HEK293 (cell line): ENCODE measurements around the gene LRRC8C.

Source experiments
- CTCF ChIA-PET: fragments of 350-600 bp; formaldehyde crosslinking; extraction: SDS; loops from one replicate; lab custom pipeline; 2021; ENCODE audit warnings: antibody characterized with exemption; lab: Yijun Ruan, JAX
- POLR2A ChIA-PET: fragments of 300-600 bp; formaldehyde crosslinking; extraction: SDS; loops from one replicate; lab custom pipeline; 2020; ENCODE audit warnings: antibody characterized with exemption, inconsistent platforms; lab: Yijun Ruan, JAX
- H3K27ac ChIP-seq: fragments of 200-500 bp; sonication (Bioruptor generic); 2 replicates; pipeline ENCODE4 v1.5.1; 2014; ENCODE audit warnings: low read depth, low read length, control low read depth, inconsistent platforms; ENCODE audit errors: extremely low read depth
- H3K36me3 ChIP-seq, 2 experiments: fragments of 200-500 bp in 1 of 2; sonication (Bioruptor generic) in 1 of 2; 1 replicate in 1 of 2; 2 replicates in 1 of 2; pipeline ENCODE4 v1.5.1; 2014 to 2017; ENCODE audit warnings: inconsistent platforms in 2 of 2, low read length in 2 of 2; ENCODE audit not compliant: control insufficient read depth in 2 of 2, insufficient read depth in 1 of 2
- H3K4me1 ChIP-seq: fragments of 200-500 bp; sonication (Bioruptor generic); 2 replicates; pipeline ENCODE4 v1.5.1; 2014; ENCODE audit warnings: mild to moderate bottlenecking, low read length, inconsistent platforms; ENCODE audit not compliant: control insufficient read depth, insufficient read depth
- H3K4me3 ChIP-seq: 2 replicates; pipeline ENCODE4 v1.5.1; 2011; ENCODE audit warnings: low read depth, mild to moderate bottlenecking, control low read depth, low read length, moderate library complexity
- H3K9me3 ChIP-seq: fragments of 200-500 bp; sonication (Bioruptor generic); 2 replicates; pipeline ENCODE4 v1.5.1; 2014; ENCODE audit warnings: low read depth, low read length, inconsistent platforms; ENCODE audit not compliant: control insufficient read depth, insufficient read depth
- EGR2 ChIP-seq: fragments of 450-650 bp; formaldehyde crosslinking; IDR thresholded peaks from 2 replicates; pipeline ENCODE4 v1.5.1; 2016; ENCODE audit warnings: low read depth, missing biosample characterization, missing genetic modification characterization
- ELK4 ChIP-seq: IDR thresholded peaks from 2 replicates; pipeline ENCODE4 v1.6.1; 2011; ENCODE audit warnings: mild to moderate bottlenecking, low read depth, low read length, borderline replicate concordance
- KLF16 ChIP-seq: fragments of 450-650 bp; formaldehyde crosslinking; IDR thresholded peaks from 2 replicates; pipeline ENCODE4 v1.5.1; 2017; ENCODE audit warnings: missing biosample characterization, missing genetic modification characterization
- MZF1 ChIP-seq: fragments of 450-650 bp; formaldehyde crosslinking; IDR thresholded peaks from 2 replicates; pipeline ENCODE4 v1.5.1; 2017; ENCODE audit warnings: missing biosample characterization, missing genetic modification characterization, borderline replicate concordance
- OSR2 ChIP-seq: fragments of 450-650 bp; formaldehyde crosslinking; IDR thresholded peaks from 2 replicates; pipeline ENCODE4 v1.5.1; 2016; ENCODE audit warnings: missing biosample characterization, missing genetic modification characterization
- PRDM10 ChIP-seq: fragments of 450-650 bp; formaldehyde crosslinking; IDR thresholded peaks from 2 replicates; pipeline ENCODE4 v1.5.1; 2016; ENCODE audit warnings: missing biosample characterization, missing genetic modification characterization
- SALL2 ChIP-seq: fragments of 450-650 bp; formaldehyde crosslinking; IDR thresholded peaks from 2 replicates; pipeline ENCODE4 v1.5.0; 2017; ENCODE audit warnings: missing biosample characterization, mild to moderate bottlenecking, missing genetic modification characterization, borderline replicate concordance
- SETDB1 ChIP-seq: IDR thresholded peaks from one replicate; pipeline ENCODE4 v1.6.1; 2017; ENCODE audit warnings: mild to moderate bottlenecking, low read length, moderate library complexity, mixed read lengths; ENCODE audit not compliant: insufficient read length
- ZBTB17 ChIP-seq: fragments of 450-650 bp; formaldehyde crosslinking; IDR thresholded peaks from 2 replicates; pipeline ENCODE4 v1.5.1; 2016; ENCODE audit warnings: missing biosample characterization, missing genetic modification characterization
- ZBTB21 ChIP-seq: fragments of 450-650 bp; formaldehyde crosslinking; IDR thresholded peaks from 2 replicates; pipeline ENCODE4 v1.5.1; 2017; ENCODE audit warnings: missing biosample characterization, missing genetic modification characterization
- ZBTB26 ChIP-seq: fragments of 450-650 bp; formaldehyde crosslinking; optimal IDR thresholded peaks from 2 replicates; pipeline ENCODE3; 2016; ENCODE audit warnings: missing biosample characterization, mild to moderate bottlenecking, missing genetic modification characterization
- ZNF138 ChIP-seq: fragments of 450-650 bp; formaldehyde crosslinking; IDR thresholded peaks from 2 replicates; pipeline ENCODE4 v1.5.1; 2016; ENCODE audit warnings: missing biosample characterization, missing genetic modification characterization, borderline replicate concordance
- ZNF2 ChIP-seq: fragments of 450-650 bp; formaldehyde crosslinking; IDR thresholded peaks from 2 replicates; pipeline ENCODE4 v1.5.1; 2016; ENCODE audit warnings: missing biosample characterization, missing genetic modification characterization
- ZNF23 ChIP-seq: fragments of 450-650 bp; formaldehyde crosslinking; IDR thresholded peaks from 2 replicates; pipeline ENCODE4 v1.5.1; 2016; ENCODE audit warnings: missing biosample characterization, missing genetic modification characterization, borderline replicate concordance
- ZNF416 ChIP-seq: fragments of 450-650 bp; formaldehyde crosslinking; IDR thresholded peaks from 2 replicates; pipeline ENCODE4 v1.5.1; 2016; ENCODE audit warnings: missing biosample characterization, missing genetic modification characterization
- ZNF510 ChIP-seq: fragments of 450-650 bp; formaldehyde crosslinking; IDR thresholded peaks from 2 replicates; pipeline ENCODE4 v1.5.1; 2018; ENCODE audit warnings: mild to moderate bottlenecking, missing genetic modification characterization, missing biosample characterization; ENCODE audit not compliant: insufficient replicate concordance
- ZNF558 ChIP-seq: fragments of 450-650 bp; formaldehyde crosslinking; IDR thresholded peaks from 2 replicates; pipeline ENCODE4 v1.5.1; 2016; ENCODE audit warnings: missing biosample characterization, missing genetic modification characterization
- ZNF629 ChIP-seq: fragments of 450-650 bp; formaldehyde crosslinking; IDR thresholded peaks from 2 replicates; pipeline ENCODE4 v1.5.1; 2017; ENCODE audit warnings: missing biosample characterization, missing genetic modification characterization
- ZNF660 ChIP-seq: fragments of 450-650 bp; IDR thresholded peaks from 2 replicates; pipeline ENCODE4 v1.5.1; 2018; ENCODE audit warnings: missing biosample characterization, mild to moderate bottlenecking, missing genetic modification characterization
- ZNF692 ChIP-seq: fragments of 450-650 bp; formaldehyde crosslinking; IDR thresholded peaks from 2 replicates; pipeline ENCODE4 v1.5.1; 2016; ENCODE audit warnings: missing biosample characterization, missing genetic modification characterization
- ZSCAN4 ChIP-seq: fragments of 450-650 bp; formaldehyde crosslinking; IDR thresholded peaks from 2 replicates; pipeline ENCODE4 v1.5.1; 2017; ENCODE audit warnings: missing biosample characterization, missing genetic modification characterization
- TF ChIP-seq, protein P1 (sequence below): fragments of 450-650 bp; formaldehyde crosslinking; IDR thresholded peaks from 2 replicates; pipeline ENCODE4 v1.5.1; 2016; ENCODE audit warnings: missing biosample characterization, missing genetic modification characterization
- TF ChIP-seq, protein P2 (sequence below): fragments of 450-650 bp; formaldehyde crosslinking; IDR thresholded peaks from 2 replicates; pipeline ENCODE4 v1.5.1; 2017; ENCODE audit warnings: missing biosample characterization, missing genetic modification characterization

LRRC8C gene

GRCh38 chr1:89733748-89734147, 100.8 kb downstream of the LRRC8C start:
- H3K36me3 ChIP-seq = no peaks in the 10 kb centered on the region
- no peaks in the 10 kb centered on the region for H3K4me1 ChIP-seq
- ChIA-PET CTCF (no interaction called here), POLR2A (no interaction called here)
- TF ChIP-seq MZF1 (no peak), KLF16 (tag by site-specific recombination) (no peak), ZNF138 (tag by site-specific recombination) (no peak), ZNF629 (tag by site-specific recombination) (no peak), EGR2 (tag by site-specific recombination) (no peak), ZNF2 (tag by site-specific recombination) (no peak), OSR2 (tag by site-specific recombination) (no peak), ZNF23 (no peak), ZNF692 (tag by site-specific recombination) (no peak), ZNF416 (tag by site-specific recombination) (no peak), ZBTB17 (tag by site-specific recombination) (peak; percentile 57), ZNF510 (tag by site-specific recombination) (no peak), ZSCAN4 (tag by site-specific recombination) (no peak), ZBTB21 (tag by site-specific recombination) (no peak), ZNF660 (tag by site-specific recombination) (no peak), SALL2 (no peak), ZBTB26 (tag by site-specific recombination) (no peak), ELK4 (no peak), ZNF558 (no peak), SETDB1 (peak; percentile 14), PRDM10 (tag by site-specific recombination) (no peak)
- TF ChIP-seq, protein P1, sequence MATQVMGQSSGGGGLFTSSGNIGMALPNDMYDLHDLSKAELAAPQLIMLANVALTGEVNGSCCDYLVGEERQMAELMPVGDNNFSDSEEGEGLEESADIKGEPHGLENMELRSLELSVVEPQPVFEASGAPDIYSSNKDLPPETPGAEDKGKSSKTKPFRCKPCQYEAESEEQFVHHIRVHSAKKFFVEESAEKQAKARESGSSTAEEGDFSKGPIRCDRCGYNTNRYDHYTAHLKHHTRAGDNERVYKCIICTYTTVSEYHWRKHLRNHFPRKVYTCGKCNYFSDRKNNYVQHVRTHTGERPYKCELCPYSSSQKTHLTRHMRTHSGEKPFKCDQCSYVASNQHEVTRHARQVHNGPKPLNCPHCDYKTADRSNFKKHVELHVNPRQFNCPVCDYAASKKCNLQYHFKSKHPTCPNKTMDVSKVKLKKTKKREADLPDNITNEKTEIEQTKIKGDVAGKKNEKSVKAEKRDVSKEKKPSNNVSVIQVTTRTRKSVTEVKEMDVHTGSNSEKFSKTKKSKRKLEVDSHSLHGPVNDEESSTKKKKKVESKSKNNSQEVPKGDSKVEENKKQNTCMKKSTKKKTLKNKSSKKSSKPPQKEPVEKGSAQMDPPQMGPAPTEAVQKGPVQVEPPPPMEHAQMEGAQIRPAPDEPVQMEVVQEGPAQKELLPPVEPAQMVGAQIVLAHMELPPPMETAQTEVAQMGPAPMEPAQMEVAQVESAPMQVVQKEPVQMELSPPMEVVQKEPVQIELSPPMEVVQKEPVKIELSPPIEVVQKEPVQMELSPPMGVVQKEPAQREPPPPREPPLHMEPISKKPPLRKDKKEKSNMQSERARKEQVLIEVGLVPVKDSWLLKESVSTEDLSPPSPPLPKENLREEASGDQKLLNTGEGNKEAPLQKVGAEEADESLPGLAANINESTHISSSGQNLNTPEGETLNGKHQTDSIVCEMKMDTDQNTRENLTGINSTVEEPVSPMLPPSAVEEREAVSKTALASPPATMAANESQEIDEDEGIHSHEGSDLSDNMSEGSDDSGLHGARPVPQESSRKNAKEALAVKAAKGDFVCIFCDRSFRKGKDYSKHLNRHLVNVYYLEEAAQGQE (tag by site-specific recombination) = no peak
- TF ChIP-seq, protein P2, sequence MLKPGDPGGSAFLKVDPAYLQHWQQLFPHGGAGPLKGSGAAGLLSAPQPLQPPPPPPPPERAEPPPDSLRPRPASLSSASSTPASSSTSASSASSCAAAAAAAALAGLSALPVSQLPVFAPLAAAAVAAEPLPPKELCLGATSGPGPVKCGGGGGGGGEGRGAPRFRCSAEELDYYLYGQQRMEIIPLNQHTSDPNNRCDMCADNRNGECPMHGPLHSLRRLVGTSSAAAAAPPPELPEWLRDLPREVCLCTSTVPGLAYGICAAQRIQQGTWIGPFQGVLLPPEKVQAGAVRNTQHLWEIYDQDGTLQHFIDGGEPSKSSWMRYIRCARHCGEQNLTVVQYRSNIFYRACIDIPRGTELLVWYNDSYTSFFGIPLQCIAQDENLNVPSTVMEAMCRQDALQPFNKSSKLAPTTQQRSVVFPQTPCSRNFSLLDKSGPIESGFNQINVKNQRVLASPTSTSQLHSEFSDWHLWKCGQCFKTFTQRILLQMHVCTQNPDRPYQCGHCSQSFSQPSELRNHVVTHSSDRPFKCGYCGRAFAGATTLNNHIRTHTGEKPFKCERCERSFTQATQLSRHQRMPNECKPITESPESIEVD (tag by site-specific recombination) = peak; percentile 37; the same call in 1 of the 2 replicates
- no peaks in the 10 kb centered on the region for H3K9me3 ChIP-seq
- no peak overlapping the region for H3K4me3 ChIP-seq
- H3K27ac ChIP-seq = no peak overlapping the region
